Stimulated activated effector memory CD8-positive, alpha-beta T cell treated with anti-CD3 and anti-CD28 coated beads, Interleukin-12 subunit alpha, Interleukin-12 subunit beta, amount 100 ng/mL, for 72 hours (primary cell): Measurements from ENCODE around the gene TBRG1.
A peak's percentile ranks its signal among the peaks of the same experiment; 100 is the strongest.

Experiments used
- ATAC-seq: fragments of 150-1000 bp; cut with Tn5 transposase; 2 replicates; pipeline ENCODE4 v1.10.0; 2021
- DNase-seq, 2 donors: peaks; one replicate each; pipeline ENCODE4 v3.0.0; 2021 to 2022; ENCODE audit warnings: low spot score in 2 of 2
- H3K27ac Mint-ChIP-seq: one replicate; pipeline ENCODE4 v1.8.0; 2022; ENCODE audit warnings: mild to moderate bottlenecking, mixed read lengths
- H3K36me3 Mint-ChIP-seq: one replicate; pipeline ENCODE4 v1.8.0; 2022; ENCODE audit warnings: mild to moderate bottlenecking, mixed read lengths
- H3K4me1 Mint-ChIP-seq: one replicate; pipeline ENCODE4 v1.8.0; 2022; ENCODE audit warnings: mixed read lengths
- H3K4me3 Mint-ChIP-seq: one replicate; pipeline ENCODE4 v1.8.0; 2022; ENCODE audit warnings: mild to moderate bottlenecking, mixed read lengths
- H3K9me3 Mint-ChIP-seq: one replicate; pipeline ENCODE4 v1.8.0; 2022; ENCODE audit warnings: mixed read lengths

TBRG1 gene

GRCh38 chr11:124622531-124623451 is at the start of gene TBRG1:
TSS of gene TBRG1 (plus strand) at chr11:124622864. CDS start at chr11:124623084, 220 bp downstream.
- Mint-ChIP-seq H3K9me3 (no peaks in the 10 kb centered on the region), H3K4me1 (peaks cover 22% of the 10 kb centered on the region), H3K36me3 (peaks cover 44% of the 10 kb centered on the region), H3K4me3 (peak within 1 kb of the TSS; percentile 95), H3K27ac (peak within 1 kb of the TSS; percentile 98)
- DNase-seq, result peak; percentile 57 to 87
- ATAC-seq, result peak; percentile 97

- Mint-ChIP-seq H3K4me3 (no peak overlapping the region), H3K36me3 (no peaks in the 10 kb centered on the region), H3K9me3 (no peaks in the 10 kb centered on the region), H3K4me1 (no peaks in the 10 kb centered on the region), H3K27ac (no peak overlapping the region)
- no peak for DNase-seq
- no peak for ATAC-seq
These were observed 44.8 kb upstream of the TBRG1 start for GRCh38 chr11:124577716-124578427.

- Mint-ChIP-seq H3K36me3 (no peaks in the 10 kb centered on the region), H3K4me3 (no peak overlapping the region), H3K4me1 (no peaks in the 10 kb centered on the region), H3K27ac (no peak overlapping the region), H3K9me3 (no peaks in the 10 kb centered on the region)
- ATAC-seq, result no peak
- DNase-seq, result no peak
These were observed 43.9 kb upstream of the TBRG1 start for GRCh38 chr11:124578761-124579160.

GRCh38 chr11:124581817-124582216 is 40.8 kb upstream of the TBRG1 start:
- DNase-seq, result no peak
- Mint-ChIP-seq H3K27ac (no peak overlapping the region), H3K4me3 (no peak overlapping the region), H3K9me3 (no peaks in the 10 kb centered on the region), H3K36me3 (no peaks in the 10 kb centered on the region), H3K4me1 (no peaks in the 10 kb centered on the region)
- no peak for ATAC-seq

- no peaks in the 10 kb centered on the region for H3K4me1 Mint-ChIP-seq
- DNase-seq, result no peak
These were observed 40.1 kb upstream of the TBRG1 start for GRCh38 chr11:124582565-124582964.

GRCh38 chr11:124583781-124584180 is 38.9 kb upstream of the TBRG1 start:
- Mint-ChIP-seq H3K4me1 (no peaks in the 10 kb centered on the region), H3K27ac (no peak overlapping the region), H3K36me3 (no peaks in the 10 kb centered on the region), H3K4me3 (no peak overlapping the region), H3K9me3 (no peaks in the 10 kb centered on the region)
- DNase-seq (no peak), ATAC-seq (no peak)

More at GRCh38 chr11:124582565-124582964, 40.1 kb upstream of the TBRG1 start:
- no peak for ATAC-seq
- Mint-ChIP-seq H3K4me3 (no peak overlapping the region), H3K36me3 (no peaks in the 10 kb centered on the region), H3K9me3 (no peaks in the 10 kb centered on the region), H3K27ac (no peak overlapping the region)

GRCh38 chr11:124584681-124585372 is 37.8 kb upstream of the TBRG1 start:
- Mint-ChIP-seq H3K9me3 (no peaks in the 10 kb centered on the region), H3K4me1 (no peaks in the 10 kb centered on the region), H3K4me3 (no peak overlapping the region), H3K27ac (no peak overlapping the region), H3K36me3 (no peaks in the 10 kb centered on the region)
- no peak for DNase-seq
- peak; percentile 16 for ATAC-seq

GRCh38 chr11:124586238-124586860 is 36.3 kb upstream of the TBRG1 start:
- Mint-ChIP-seq H3K4me1 (no peaks in the 10 kb centered on the region), H3K27ac (no peak overlapping the region), H3K4me3 (no peak overlapping the region), H3K9me3 (no peaks in the 10 kb centered on the region), H3K36me3 (no peaks in the 10 kb centered on the region)
- DNase-seq (peak; percentile 18 to 52), ATAC-seq (no peak)

- no peaks in the 10 kb centered on the region for H3K9me3 Mint-ChIP-seq
- no peak for DNase-seq
- no peak overlapping the region for H3K27ac Mint-ChIP-seq
These were observed 31.2 kb upstream of the TBRG1 start for GRCh38 chr11:124591430-124591829.

GRCh38 chr11:124592627-124593026 is 30.0 kb upstream of the TBRG1 start:
- no peak for ATAC-seq
- Mint-ChIP-seq H3K27ac (no peak overlapping the region), H3K36me3 (no peaks in the 10 kb centered on the region), H3K4me1 (no peaks in the 10 kb centered on the region), H3K4me3 (no peak overlapping the region), H3K9me3 (no peaks in the 10 kb centered on the region)
- DNase-seq, result no peak

More at GRCh38 chr11:124591430-124591829, 31.2 kb upstream of the TBRG1 start:
- ATAC-seq, result no peak
- Mint-ChIP-seq H3K36me3 (no peaks in the 10 kb centered on the region), H3K4me3 (no peak overlapping the region), H3K4me1 (no peaks in the 10 kb centered on the region)

- H3K9me3 Mint-ChIP-seq, result no peaks in the 10 kb centered on the region
- no peak overlapping the region for H3K27ac Mint-ChIP-seq
- no peaks in the 10 kb centered on the region for H3K4me1 Mint-ChIP-seq
- ATAC-seq, result no peak
- DNase-seq, result no peak
- H3K4me3 Mint-ChIP-seq, result no peak overlapping the region
- no peaks in the 10 kb centered on the region for H3K36me3 Mint-ChIP-seq
These were observed 27.4 kb upstream of the TBRG1 start for GRCh38 chr11:124595302-124595701.

GRCh38 chr11:124597626-124598025 is 25.0 kb upstream of the TBRG1 start:
- Mint-ChIP-seq H3K36me3 (no peaks in the 10 kb centered on the region), H3K27ac (no peak overlapping the region), H3K4me3 (no peak overlapping the region), H3K9me3 (no peaks in the 10 kb centered on the region), H3K4me1 (no peaks in the 10 kb centered on the region)
- DNase-seq, result no peak
- no peak for ATAC-seq

- Mint-ChIP-seq H3K27ac (no peak overlapping the region), H3K4me3 (no peak overlapping the region), H3K9me3 (no peaks in the 10 kb centered on the region), H3K4me1 (no peaks in the 10 kb centered on the region), H3K36me3 (no peaks in the 10 kb centered on the region)
- no peak for ATAC-seq
- DNase-seq, result no peak
These were observed 21.9 kb upstream of the TBRG1 start for GRCh38 chr11:124600621-124601320.

GRCh38 chr11:124602193-124602592 is 20.5 kb upstream of the TBRG1 start:
- H3K4me3 Mint-ChIP-seq, result no peak overlapping the region
- H3K27ac Mint-ChIP-seq, result no peak overlapping the region
- H3K36me3 Mint-ChIP-seq, result no peaks in the 10 kb centered on the region
- DNase-seq (no peak), ATAC-seq (peak; percentile 75)
- no peaks in the 10 kb centered on the region for H3K9me3 Mint-ChIP-seq
- no peaks in the 10 kb centered on the region for H3K4me1 Mint-ChIP-seq
